ENCODE data around the gene NOL9.

The NOL9 gene

DNA sequence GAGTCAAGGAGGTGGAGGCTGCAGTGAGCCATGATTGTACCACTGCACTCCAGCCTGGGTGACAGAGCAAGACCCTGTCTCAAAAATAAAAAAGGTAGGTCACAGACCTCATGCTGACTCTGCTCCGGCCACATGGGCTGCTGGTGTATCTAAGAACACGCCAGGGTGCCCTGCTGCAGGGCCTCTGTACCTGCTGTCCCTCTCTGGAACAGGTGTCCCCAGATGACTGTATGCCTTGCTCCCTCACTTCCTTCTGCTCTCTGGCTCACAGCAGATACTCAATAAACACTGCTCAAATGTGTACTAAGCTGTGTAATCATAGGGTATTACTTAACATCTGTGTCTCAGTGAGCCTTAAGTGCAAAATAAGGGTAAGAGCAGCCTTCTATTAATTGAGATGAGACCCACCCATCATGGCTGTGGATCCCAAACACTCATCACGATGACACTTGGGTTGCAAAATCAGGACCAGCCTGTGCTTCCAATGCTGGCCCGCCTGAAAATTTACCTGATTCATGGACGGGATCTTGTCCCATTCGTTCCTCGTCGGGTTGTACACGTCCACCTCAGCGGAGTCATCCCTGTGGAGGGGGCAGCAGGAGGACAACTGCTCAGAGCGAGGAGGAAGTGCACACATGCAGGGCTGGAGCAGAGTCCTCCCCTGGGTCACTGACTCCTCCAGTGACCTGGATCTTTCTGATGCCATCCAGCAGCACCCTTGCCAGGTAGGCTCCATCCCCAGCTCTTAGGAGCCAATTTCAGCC is 40.8 kb upstream of the NOL9 start:
- TF ChIP-seq YY1 (IDR thresholded peaks at IDR 0.05; ENCODE audit: insufficient read depth, insufficient read length) = no peak
- TF ChIP-seq SUZ12 (IDR thresholded peaks at IDR 0.05; ENCODE audit: extremely low read depth, insufficient read depth, insufficient read length) = no peak
- no peak for TF ChIP-seq ZNF274 (IDR thresholded peaks at IDR 0.05; ENCODE audit: low read depth, low read length)
- Histone ChIP-seq H3K4me1 (ENCODE audit: insufficient read depth, insufficient read length) (peaks cover 6% of the 10 kb centered on the region), H3K9me3 (ENCODE audit: insufficient read depth, low read length) (no peaks in the 10 kb centered on the region), H3K27me3 (ENCODE audit: insufficient read depth, insufficient read length) (no peaks in the 10 kb centered on the region), H3K9ac (ENCODE audit: insufficient read length, low read depth) (no peak overlapping the region), H3K4me3 (ENCODE audit: insufficient read length, low read depth) (no peak overlapping the region), H3K36me3 (ENCODE audit: insufficient read depth, insufficient read length, low read length) (peaks cover 88% of the 10 kb centered on the region)
- no peak for DNase-seq (ENCODE audit: low read depth, low spot score)

DNA sequence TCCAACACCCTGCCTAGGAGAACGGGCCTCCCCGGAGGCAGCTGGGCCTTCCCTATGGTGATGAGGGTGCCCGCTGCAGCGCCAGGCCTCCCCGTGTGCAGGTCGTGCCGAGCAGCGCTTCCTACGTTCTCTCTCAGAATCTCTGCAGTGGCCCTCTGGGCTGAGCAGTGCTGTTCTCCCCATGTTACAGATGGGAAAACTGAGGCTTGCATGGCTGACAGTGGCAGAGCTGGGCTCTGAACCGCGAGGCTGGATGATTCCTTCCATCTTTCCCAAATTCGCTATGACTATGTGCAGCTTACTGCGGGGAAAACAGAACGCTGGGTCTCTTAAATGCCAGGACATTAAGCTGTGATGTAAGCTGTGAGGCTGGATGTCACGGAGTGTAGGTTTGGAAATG is 39.5 kb upstream of the NOL9 start:
- no peaks in the 10 kb centered on the region for H3K27me3 ChIP-seq (ENCODE audit: insufficient read depth, insufficient read length)
- TF ChIP-seq SUZ12 (IDR thresholded peaks at IDR 0.05; ENCODE audit: extremely low read depth, insufficient read depth, insufficient read length) = no peak
- peaks cover 3% of the 10 kb centered on the region for H3K4me1 ChIP-seq (ENCODE audit: insufficient read depth, insufficient read length)
- H3K9me3 ChIP-seq (ENCODE audit: insufficient read depth, low read length) = no peaks in the 10 kb centered on the region
- no peak overlapping the region for H3K9ac ChIP-seq (ENCODE audit: insufficient read length, low read depth)
- no peak for DNase-seq (ENCODE audit: low read depth, low spot score)
- H3K4me3 ChIP-seq (ENCODE audit: insufficient read length, low read depth) = no peak overlapping the region
- H3K36me3 ChIP-seq (ENCODE audit: insufficient read depth, insufficient read length, low read length) = peaks cover 91% of the 10 kb centered on the region

DNA sequence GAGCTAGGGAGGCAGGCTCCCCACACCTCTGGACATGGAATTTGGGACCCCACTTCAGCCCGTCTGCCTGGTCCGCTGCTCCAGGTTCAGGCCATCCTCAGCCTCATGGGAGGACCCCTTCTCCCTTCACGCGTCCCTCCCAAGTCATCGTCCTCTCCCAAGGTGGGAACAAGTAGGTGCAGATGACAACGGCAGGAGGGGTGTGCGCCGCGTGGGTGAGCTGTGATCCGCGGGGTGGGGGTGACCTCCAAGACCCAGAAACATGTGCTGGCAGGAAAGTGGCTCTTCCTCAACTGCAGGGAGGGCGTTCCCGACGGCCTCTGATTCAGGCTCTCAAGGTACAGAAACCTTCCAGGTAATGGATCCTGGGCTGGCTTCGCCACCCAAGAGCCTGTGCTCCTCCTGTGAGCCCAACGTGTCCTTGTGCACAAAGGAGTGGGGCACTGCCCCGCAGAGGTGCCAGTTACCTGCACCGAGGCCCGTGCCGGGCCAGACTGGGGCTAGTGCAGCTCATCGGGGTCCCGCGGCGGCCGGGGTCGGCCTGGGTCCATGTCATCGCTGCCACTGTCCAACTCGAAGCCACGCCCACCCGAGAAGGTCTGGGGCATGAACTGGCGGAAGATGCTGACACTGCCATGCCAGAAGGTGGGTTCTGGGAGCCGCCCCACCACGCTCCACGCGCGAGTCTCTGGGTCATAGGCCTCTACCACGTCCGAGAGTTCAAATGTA is 38.7 kb upstream of the NOL9 start:
- no peaks in the 10 kb centered on the region for H3K27me3 ChIP-seq (ENCODE audit: insufficient read depth, insufficient read length)
- H3K9ac ChIP-seq (ENCODE audit: insufficient read length, low read depth) = no peak overlapping the region
- H3K4me1 ChIP-seq (ENCODE audit: insufficient read depth, insufficient read length) = peaks cover 3% of the 10 kb centered on the region
- H3K36me3 ChIP-seq (ENCODE audit: insufficient read depth, insufficient read length, low read length) = peaks cover 95% of the 10 kb centered on the region
- no peak for DNase-seq (ENCODE audit: low read depth, low spot score)
- H3K4me3 ChIP-seq (ENCODE audit: insufficient read length, low read depth) = no peak overlapping the region
- H3K9me3 ChIP-seq (ENCODE audit: insufficient read depth, low read length) = no peaks in the 10 kb centered on the region
- TF ChIP-seq YY1 (IDR thresholded peaks at IDR 0.05; ENCODE audit: insufficient read depth, insufficient read length) (no peak), ZNF274 (IDR thresholded peaks at IDR 0.05; ENCODE audit: low read depth, low read length) (no peak), SUZ12 (IDR thresholded peaks at IDR 0.05; ENCODE audit: extremely low read depth, insufficient read depth, insufficient read length) (no peak)

DNA sequence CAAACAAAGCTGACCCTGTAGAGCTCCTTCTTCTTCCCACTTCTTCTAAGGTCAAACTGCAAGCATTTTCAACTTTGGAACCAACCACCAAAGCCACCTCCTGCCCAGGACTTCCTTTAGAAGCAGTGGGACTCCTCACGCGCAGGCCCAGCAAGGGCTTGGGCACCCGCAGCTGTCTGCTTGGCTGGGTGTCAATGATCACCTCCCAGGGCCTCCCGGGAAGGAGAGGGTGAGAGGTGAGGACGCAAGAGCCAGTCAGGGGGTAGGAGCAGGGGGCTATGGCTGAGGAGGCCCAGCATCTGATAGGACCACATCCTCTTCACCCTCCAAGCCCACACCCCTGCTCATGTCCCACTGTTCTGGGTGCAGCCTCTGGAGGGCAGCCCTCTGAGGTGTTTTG is 38.1 kb upstream of the NOL9 start:
- no peak for DNase-seq (ENCODE audit: low read depth, low spot score)
- Histone ChIP-seq H3K9me3 (ENCODE audit: insufficient read depth, low read length) (no peaks in the 10 kb centered on the region), H3K36me3 (ENCODE audit: insufficient read depth, insufficient read length, low read length) (peaks cover 95% of the 10 kb centered on the region), H3K27me3 (ENCODE audit: insufficient read depth, insufficient read length) (no peaks in the 10 kb centered on the region), H3K9ac (ENCODE audit: insufficient read length, low read depth) (no peak overlapping the region), H3K4me3 (ENCODE audit: insufficient read length, low read depth) (no peak overlapping the region), H3K4me1 (ENCODE audit: insufficient read depth, insufficient read length) (peaks cover 3% of the 10 kb centered on the region)
- TF ChIP-seq SUZ12 (IDR thresholded peaks at IDR 0.05; ENCODE audit: extremely low read depth, insufficient read depth, insufficient read length) (no peak), YY1 (IDR thresholded peaks at IDR 0.05; ENCODE audit: insufficient read depth, insufficient read length) (no peak), ZNF274 (IDR thresholded peaks at IDR 0.05; ENCODE audit: low read depth, low read length) (no peak)

DNA sequence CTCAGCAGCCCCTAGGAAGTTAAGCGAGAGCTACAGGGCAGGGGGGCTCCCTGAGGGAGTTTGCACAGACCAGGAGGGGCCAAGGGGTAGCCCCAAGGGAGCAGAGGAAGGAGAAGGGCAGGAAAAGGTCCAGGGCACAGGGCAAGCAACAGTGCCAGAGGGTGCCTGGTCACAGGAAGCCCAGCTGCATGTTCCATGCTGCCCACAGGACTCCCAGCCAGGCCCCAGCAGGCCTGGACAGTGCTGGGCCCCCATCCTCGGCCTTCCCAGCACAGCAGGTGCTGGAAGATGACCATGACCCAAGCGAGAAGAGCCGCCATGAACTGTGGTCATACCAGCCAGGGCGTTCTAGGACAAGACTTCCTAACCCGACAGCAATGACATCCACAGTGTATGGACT is 37.3 kb upstream of the NOL9 start:
- Histone ChIP-seq H3K36me3 (ENCODE audit: insufficient read depth, insufficient read length, low read length) (peaks cover 89% of the 10 kb centered on the region), H3K4me1 (ENCODE audit: insufficient read depth, insufficient read length) (peaks cover 3% of the 10 kb centered on the region), H3K4me3 (ENCODE audit: insufficient read length, low read depth) (no peak overlapping the region), H3K9me3 (ENCODE audit: insufficient read depth, low read length) (no peaks in the 10 kb centered on the region), H3K27me3 (ENCODE audit: insufficient read depth, insufficient read length) (no peaks in the 10 kb centered on the region), H3K9ac (ENCODE audit: insufficient read length, low read depth) (no peak overlapping the region)
- DNase-seq (ENCODE audit: low read depth, low spot score) = no peak
- TF ChIP-seq YY1 (IDR thresholded peaks at IDR 0.05; ENCODE audit: insufficient read depth, insufficient read length) = no peak
- no peak for TF ChIP-seq ZNF274 (IDR thresholded peaks at IDR 0.05; ENCODE audit: low read depth, low read length)
- no peak for TF ChIP-seq SUZ12 (IDR thresholded peaks at IDR 0.05; ENCODE audit: extremely low read depth, insufficient read depth, insufficient read length)

DNA sequence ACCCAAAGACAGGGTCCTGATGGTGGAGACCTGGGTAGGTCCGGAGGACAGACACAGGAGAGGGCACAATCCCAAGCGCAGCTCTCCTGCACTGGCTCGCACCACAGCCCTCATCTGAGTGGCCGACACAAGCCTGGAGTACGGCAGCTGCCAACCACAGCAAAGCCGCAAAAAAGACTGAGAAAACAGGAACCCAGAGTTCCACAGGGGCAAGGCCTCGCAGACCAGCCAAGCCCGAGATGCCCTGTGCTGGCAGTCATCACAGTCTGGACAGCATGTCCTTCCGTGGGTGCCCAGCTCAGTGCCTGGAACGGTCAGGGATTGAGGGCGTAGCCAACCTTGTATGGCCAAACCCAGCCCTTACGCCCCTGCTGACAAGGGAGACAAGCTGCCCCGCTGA is 36.9 kb upstream of the NOL9 start:
- Histone ChIP-seq H3K4me3 (ENCODE audit: insufficient read length, low read depth) (no peak overlapping the region), H3K36me3 (ENCODE audit: insufficient read depth, insufficient read length, low read length) (peaks cover 85% of the 10 kb centered on the region), H3K9me3 (ENCODE audit: insufficient read depth, low read length) (no peaks in the 10 kb centered on the region), H3K27me3 (ENCODE audit: insufficient read depth, insufficient read length) (no peaks in the 10 kb centered on the region), H3K9ac (ENCODE audit: insufficient read length, low read depth) (no peak overlapping the region), H3K4me1 (ENCODE audit: insufficient read depth, insufficient read length) (peaks cover 3% of the 10 kb centered on the region)
- no peak for TF ChIP-seq ZNF274 (IDR thresholded peaks at IDR 0.05; ENCODE audit: low read depth, low read length)
- TF ChIP-seq YY1 (IDR thresholded peaks at IDR 0.05; ENCODE audit: insufficient read depth, insufficient read length) = no peak
- no peak for TF ChIP-seq SUZ12 (IDR thresholded peaks at IDR 0.05; ENCODE audit: extremely low read depth, insufficient read depth, insufficient read length)
- no peak for DNase-seq (ENCODE audit: low read depth, low spot score)

DNA sequence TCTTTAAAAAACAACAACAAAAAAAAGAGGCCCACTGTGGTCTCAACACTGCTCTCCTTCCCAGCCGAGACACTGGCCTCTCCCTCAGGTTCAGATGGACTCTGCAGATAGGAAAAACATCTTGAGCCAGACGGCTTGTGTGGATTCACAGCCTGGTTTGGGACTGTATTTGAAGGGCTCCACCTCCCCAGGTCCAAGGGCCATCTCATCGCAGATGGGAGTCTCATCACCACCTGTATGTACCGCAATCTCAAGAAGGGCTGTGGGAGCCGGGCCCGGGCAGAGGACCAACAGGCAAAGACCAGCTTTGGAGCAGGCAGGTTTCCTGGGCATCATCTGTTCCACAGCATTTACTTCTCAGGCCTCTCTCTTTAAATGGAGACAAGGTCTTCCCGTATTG is 35.7 kb upstream of the NOL9 start:
- no peak for DNase-seq (ENCODE audit: low read depth, low spot score)
- Histone ChIP-seq H3K9ac (ENCODE audit: insufficient read length, low read depth) (no peak overlapping the region), H3K27me3 (ENCODE audit: insufficient read depth, insufficient read length) (no peaks in the 10 kb centered on the region), H3K4me3 (ENCODE audit: insufficient read length, low read depth) (no peak overlapping the region), H3K9me3 (ENCODE audit: insufficient read depth, low read length) (no peaks in the 10 kb centered on the region), H3K4me1 (ENCODE audit: insufficient read depth, insufficient read length) (peaks cover 3% of the 10 kb centered on the region), H3K36me3 (ENCODE audit: insufficient read depth, insufficient read length, low read length) (peaks cover 73% of the 10 kb centered on the region)
- TF ChIP-seq ZNF274 (IDR thresholded peaks at IDR 0.05; ENCODE audit: low read depth, low read length) (no peak), SUZ12 (IDR thresholded peaks at IDR 0.05; ENCODE audit: extremely low read depth, insufficient read depth, insufficient read length) (no peak), YY1 (IDR thresholded peaks at IDR 0.05; ENCODE audit: insufficient read depth, insufficient read length) (no peak)
